Liver (tissue), 9 donors: ENCODE data around the gene DPM2. TPM values are rescaled to one million over a fixed set of nuclear protein-coding genes. Genes with fewer than 3 reads are reported as not detected.
A peak's percentile ranks its signal among the peaks of the same experiment; 100 is the strongest.

Experiments used
- DNase-seq: peaks from one replicate; pipeline ENCODE4 v3.0.0-alpha.2; 2017; ENCODE audit warnings: low spot score
- H3K27ac ChIP-seq, 2 donors: one replicate each; pipeline ENCODE4 v1.7.0; 2013; ENCODE audit warnings: inconsistent platforms in 2 of 2, low read length in 2 of 2, control low read depth in 1 of 2, low read depth in 1 of 2, mild to moderate bottlenecking in 1 of 2
- H3K27me3 ChIP-seq, 4 donors: one replicate each; pipeline versions ENCODE4 v1.6.1 to v1.7.0; 2013; ENCODE audit warnings: low read length in 3 of 4, inconsistent platforms in 1 of 4, mild to moderate bottlenecking in 1 of 4, moderate library complexity in 1 of 4; ENCODE audit not compliant: control insufficient read depth in 4 of 4, insufficient read depth in 4 of 4
- H3K36me3 ChIP-seq, 4 donors: one replicate each; pipeline versions ENCODE4 v1.6.1 to v1.7.0; 2013; ENCODE audit warnings: low read length in 3 of 4, mild to moderate bottlenecking in 3 of 4, low read depth in 1 of 4, moderate library complexity in 1 of 4; ENCODE audit not compliant: control insufficient read depth in 4 of 4, insufficient read depth in 3 of 4
- H3K4me1 ChIP-seq, 4 donors: one replicate each; pipeline versions ENCODE4 v1.6.1 to v1.7.0; 2013; ENCODE audit warnings: low read length in 3 of 4, mild to moderate bottlenecking in 3 of 4, moderate library complexity in 1 of 4; ENCODE audit not compliant: control insufficient read depth in 4 of 4, insufficient read depth in 4 of 4
- H3K4me3 ChIP-seq, 3 donors: one replicate each; pipeline versions ENCODE4 v1.6.1 to v1.7.0; 2013; ENCODE audit warnings: low read length in 3 of 3, control low read depth in 1 of 3, low read depth in 1 of 3, mild to moderate bottlenecking in 1 of 3
- H3K9ac ChIP-seq, 2 donors: one replicate each; pipeline ENCODE4 v1.7.0; 2013; ENCODE audit warnings: low read length in 2 of 2, mild to moderate bottlenecking in 2 of 2, moderate library complexity in 2 of 2, control low read depth in 1 of 2, low read depth in 1 of 2
- H3K9me3 ChIP-seq, 4 donors: one replicate each; pipeline versions ENCODE4 v1.6.1 to v1.7.0; 2013; ENCODE audit warnings: low read length in 3 of 4; ENCODE audit not compliant: control insufficient read depth in 4 of 4
- CTCF ChIP-seq: fragments of 150-350 bp; IDR thresholded peaks from 2 replicates; pipeline ENCODE4 v1.5.1; 2017; ENCODE audit warnings: improper control_type of control experiment, low read depth, low read length; ENCODE audit not compliant: missing input control
- EGR1 ChIP-seq, 2 donors: IDR thresholded peaks; 2 replicates each; pipeline ENCODE4 v1.6.1; 2016 to 2018; ENCODE audit warnings: antibody characterized with exemption in 2 of 2, low read depth in 2 of 2
- FOXA1 ChIP-seq: IDR thresholded peaks from 2 replicates; pipeline ENCODE4 v1.6.1; 2016; ENCODE audit warnings: antibody characterized with exemption
- GABPA ChIP-seq, 2 donors: IDR thresholded peaks in 1 of 2; conservative IDR thresholded peaks in 1 of 2; 2 replicates each; pipeline ENCODE4 v1.6.1; 2016; ENCODE audit warnings: antibody characterized with exemption in 2 of 2, mild to moderate bottlenecking in 1 of 2, moderate library complexity in 1 of 2
- HNF4A ChIP-seq, 2 donors: conservative IDR thresholded peaks; 2 replicates each; pipeline ENCODE4 v1.6.1; 2016; ENCODE audit warnings: antibody characterized with exemption in 2 of 2, mild to moderate bottlenecking in 2 of 2
- HNF4G ChIP-seq: IDR thresholded peaks from 2 replicates; pipeline ENCODE4 v1.6.1; 2016; ENCODE audit warnings: antibody characterized with exemption
- JUND ChIP-seq, 2 donors: IDR thresholded peaks; 2 replicates each; pipeline ENCODE4 v1.6.1; 2016; ENCODE audit warnings: antibody characterized with exemption in 2 of 2
- MAX ChIP-seq: IDR thresholded peaks from 2 replicates; pipeline ENCODE4 v1.6.1; 2016; ENCODE audit warnings: antibody characterized with exemption
- NR2F2 ChIP-seq: IDR thresholded peaks from 2 replicates; pipeline ENCODE4 v1.6.1; 2016; ENCODE audit warnings: antibody characterized with exemption
- RAD21 ChIP-seq, 2 donors: IDR thresholded peaks; 2 replicates each; pipeline ENCODE4 v1.6.1; 2016; ENCODE audit warnings: antibody characterized with exemption in 2 of 2, mild to moderate bottlenecking in 2 of 2
- REST ChIP-seq: IDR thresholded peaks from 2 replicates; pipeline ENCODE4 v1.6.1; 2016; ENCODE audit warnings: antibody characterized with exemption, mild to moderate bottlenecking
- SP1 ChIP-seq: IDR thresholded peaks from 2 replicates; pipeline ENCODE4 v1.6.1; 2018; ENCODE audit warnings: antibody characterized with exemption, mild to moderate bottlenecking
- WGBS: extraction: QIAGEN DNeasy Blood & Tissue Kit; methylation state at CpG from one replicate; pipeline ENCODE4 v1.1.7; 2013; 5-methylcytosine and 5-hydroxymethylcytosine counted together
- polyA plus RNA-seq, 2 donors: library from polyadenylated mRNA; stranded (reverse) in 1 of 2; unstranded in 1 of 2; fragments of 200-250 nt in 1 of 2; fragments of >200 nt in 1 of 2; fragmentation: Nextera tagmentation in 1 of 2; extraction: Ambion mirVana in 1 of 2; gene quantifications; one replicate each; pipeline versions ENCODE4 v1.2.1 to v1.2.3, GENCODE V29; 2013 to 2015
- total RNA-seq, 2 donors: library from RNA; depleted of rRNA; stranded (reverse); fragments of >200 nt; gene quantifications; one replicate each; pipeline ENCODE4 v1.2.3, GENCODE V29; 2014
- TF ChIP-seq, protein P1 (sequence below): IDR thresholded peaks from 2 replicates; pipeline ENCODE4 v1.6.1; 2016; ENCODE audit warnings: antibody characterized with exemption
- donor health status: healthy.
- donor health status: healthy.
- donor health status: healthy.
- donor health status: healthy.
- donor health status: healthy.

DPM2 gene
- total and polyA plus RNA-seq, 4 donors: 9.3 to 25.0 (median 22.0) TPM

DNA sequence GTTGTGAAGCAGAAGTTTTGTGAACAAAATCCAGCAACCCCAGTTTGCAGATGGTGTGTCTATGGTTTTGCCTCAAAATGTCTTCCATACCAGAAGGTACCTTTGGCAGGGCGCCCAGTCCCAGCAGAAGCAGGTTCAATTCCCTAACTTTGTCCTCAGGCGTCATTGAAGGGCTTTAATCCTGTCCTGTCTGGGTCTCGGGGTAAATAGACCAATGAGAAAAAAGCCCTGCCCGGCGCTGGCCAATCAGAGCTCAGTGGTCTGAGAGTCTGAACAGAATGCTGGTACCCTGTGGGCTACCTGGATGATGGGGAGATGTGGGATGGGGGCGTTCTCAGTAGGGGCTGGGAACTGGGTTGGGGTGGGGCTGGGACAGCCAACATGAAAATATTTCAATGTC, 14.6 kb downstream of the DPM2 start:
- WGBS: 56% methylated on average over 6 of the region's 6 CpGs

DNA sequence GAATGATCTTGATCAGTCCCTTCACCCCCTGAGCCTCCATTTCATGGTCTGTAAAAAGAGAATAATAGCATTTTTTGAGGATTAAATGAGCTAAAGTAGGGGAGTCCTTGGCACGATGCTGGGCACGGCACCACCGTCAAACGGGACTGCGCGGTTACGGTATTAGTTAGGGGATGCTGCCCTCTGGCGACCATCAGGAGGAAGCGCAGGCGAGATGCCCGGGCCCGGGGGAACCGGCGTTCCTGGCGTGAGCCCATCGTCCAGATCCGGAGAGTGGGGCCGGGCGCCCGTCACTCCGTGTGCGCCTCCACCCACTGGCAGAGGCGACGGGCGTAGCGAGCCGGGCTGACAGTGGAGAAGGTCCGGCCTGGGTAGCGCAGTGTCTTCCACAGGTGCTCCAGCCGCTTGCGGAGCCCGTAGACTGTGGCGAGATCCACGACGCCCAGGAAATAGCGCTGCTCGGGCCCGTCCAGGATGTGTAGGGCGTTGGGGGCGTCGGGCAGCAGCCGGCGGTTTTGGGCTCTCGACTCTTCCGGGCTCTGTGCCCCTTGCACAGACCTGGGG, 16.0 kb downstream of the DPM2 start:
- Histone ChIP-seq H3K9me3 (no peaks in the 10 kb centered on the region), H3K27ac (no peak overlapping the region), H3K36me3 (no peaks in the 10 kb centered on the region), H3K9ac (no peak overlapping the region), H3K4me3 (peak overlapping the region in 1 of 3 donors; percentile 17), H3K4me1 (peaks cover under 1 to 16% (median 9%) of the 10 kb centered on the region in 4 donors), H3K27me3 (peaks cover 0 to 2% (median 0%) of the 10 kb centered on the region in 4 donors)
- WGBS: 10% methylated on average over 45 of the region's 45 CpGs
- DNase-seq: peak; percentile 87
- TF ChIP-seq, protein P1, sequence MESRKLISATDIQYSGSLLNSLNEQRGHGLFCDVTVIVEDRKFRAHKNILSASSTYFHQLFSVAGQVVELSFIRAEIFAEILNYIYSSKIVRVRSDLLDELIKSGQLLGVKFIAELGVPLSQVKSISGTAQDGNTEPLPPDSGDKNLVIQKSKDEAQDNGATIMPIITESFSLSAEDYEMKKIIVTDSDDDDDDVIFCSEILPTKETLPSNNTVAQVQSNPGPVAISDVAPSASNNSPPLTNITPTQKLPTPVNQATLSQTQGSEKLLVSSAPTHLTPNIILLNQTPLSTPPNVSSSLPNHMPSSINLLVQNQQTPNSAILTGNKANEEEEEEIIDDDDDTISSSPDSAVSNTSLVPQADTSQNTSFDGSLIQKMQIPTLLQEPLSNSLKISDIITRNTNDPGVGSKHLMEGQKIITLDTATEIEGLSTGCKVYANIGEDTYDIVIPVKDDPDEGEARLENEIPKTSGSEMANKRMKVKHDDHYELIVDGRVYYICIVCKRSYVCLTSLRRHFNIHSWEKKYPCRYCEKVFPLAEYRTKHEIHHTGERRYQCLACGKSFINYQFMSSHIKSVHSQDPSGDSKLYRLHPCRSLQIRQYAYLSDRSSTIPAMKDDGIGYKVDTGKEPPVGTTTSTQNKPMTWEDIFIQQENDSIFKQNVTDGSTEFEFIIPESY: no peak
- peak; percentile 92 to 97 for TF ChIP-seq RAD21 (IDR thresholded peaks at IDR 0.05)
- peak; percentile 95 for TF ChIP-seq CTCF
- TF ChIP-seq MAX: no peak
- TF ChIP-seq EGR1 (IDR thresholded peaks at IDR 0.05; ENCODE audit: low read depth in 2 of 2): no peak
- no peak for TF ChIP-seq SP1
- TF ChIP-seq GABPA (IDR thresholded peaks at IDR 0.05 in 1 of 2, conservative IDR thresholded peaks at IDR 0.05 in 1 of 2): no peak
- no peak for TF ChIP-seq HNF4G
- TF ChIP-seq FOXA1: no peak
- TF ChIP-seq REST: no peak
- TF ChIP-seq HNF4A (conservative IDR thresholded peaks at IDR 0.05): no peak
- TF ChIP-seq NR2F2: no peak

More for the DNA sequence above, 14.6 kb downstream of the DPM2 start:
- peaks cover 0 to 17% (median 12%) of the 10 kb centered on the region in 4 donors for H3K4me1 ChIP-seq
- H3K27ac ChIP-seq: no peak overlapping the region
- H3K36me3 ChIP-seq: no peaks in the 10 kb centered on the region
- peaks cover 0 to 7% (median 0%) of the 10 kb centered on the region in 4 donors for H3K27me3 ChIP-seq
- H3K9ac ChIP-seq: no peak overlapping the region
- no peak for TF ChIP-seq HNF4G
- no peak for TF ChIP-seq MAX
- no peak for TF ChIP-seq GABPA (IDR thresholded peaks at IDR 0.05 in 1 of 2, conservative IDR thresholded peaks at IDR 0.05 in 1 of 2)
- no peak for TF ChIP-seq JUND (IDR thresholded peaks at IDR 0.05)
- no peak overlapping the region for H3K4me3 ChIP-seq
- no peaks in the 10 kb centered on the region for H3K9me3 ChIP-seq
- no peak for DNase-seq
